Esophagus muscularis mucosa (tissue), 4 donors: Measurements from ENCODE around the gene PDE8B. TPM values are rescaled to one million over a fixed set of nuclear protein-coding genes. Genes with fewer than 3 reads are reported as not detected.

ENCODE experiments used
- DNase-seq: peaks from one replicate; pipeline ENCODE4 v3.0.0-alpha.2; 2017; ENCODE audit errors: extremely low spot score
- H3K27ac ChIP-seq, 4 donors: fragments of 200-600 bp; sonication (generic); replicated peaks in 1 of 4; 1 replicate in 3 of 4; 2 replicates in 1 of 4; pipeline ENCODE4 v1.5.1; 2016 to 2019; ENCODE audit warnings: mild to moderate bottlenecking in 1 of 4
- H3K27me3 ChIP-seq, 4 donors: fragments of 200-600 bp; sonication (generic); one replicate each; pipeline versions ENCODE4 v1.5.1 to v1.6.0; 2016 to 2019
- H3K36me3 ChIP-seq, 4 donors: fragments of 200-600 bp; sonication (generic); one replicate each; pipeline ENCODE4 v1.5.1; 2016 to 2019
- H3K4me1 ChIP-seq, 4 donors: fragments of 200-600 bp; sonication (generic); one replicate each; pipeline ENCODE4 v1.5.1; 2016 to 2019
- H3K4me3 ChIP-seq, 4 donors: fragments of 200-600 bp; sonication (generic); 1 replicate in 2 of 4; 2 replicates in 2 of 4; pipeline ENCODE4 v1.5.1; 2016 to 2019; ENCODE audit warnings: mild to moderate bottlenecking in 4 of 4, moderate library complexity in 1 of 4
- H3K9me3 ChIP-seq, 4 donors: fragments of 200-600 bp; sonication (generic); 1 replicate in 3 of 4; 2 replicates in 1 of 4; pipeline ENCODE4 v1.5.1; 2016 to 2019
- EP300 ChIP-seq: sonication (generic); formaldehyde crosslinking; IDR thresholded peaks from one replicate; pipeline ENCODE4 v1.6.1; 2017; ENCODE audit warnings: antibody characterized with exemption
- POLR2A ChIP-seq: fragments of 450-650 bp; IDR thresholded peaks from one replicate; pipeline ENCODE4 v1.6.1; 2017; ENCODE audit warnings: antibody characterized with exemption, moderate library complexity, mild to moderate bottlenecking, low read depth
- POLR2AphosphoS5 ChIP-seq, 2 donors: sonication (generic); formaldehyde crosslinking; IDR thresholded peaks; one replicate each; pipeline ENCODE4 v1.6.1; 2017; ENCODE audit warnings: antibody characterized with exemption in 2 of 2
- WGBS: methylation state at CpG from one replicate; pipeline ENCODE4 v1.1.5; 2018; 5-methylcytosine and 5-hydroxymethylcytosine counted together
- intact Hi-C: fragments of 100-400 bp; cut with DNase I; formaldehyde crosslinking; loops from one replicate; pipeline ENCODE4 v1.15.1; 2023
- total RNA-seq, 4 donors: library from RNA; depleted of rRNA; stranded (reverse); fragments of >200 nt; gene quantifications; one replicate each; pipeline versions ENCODE4 v1.1.0 to v1.2.1, GENCODE V29; 2016
- TF ChIP-seq, protein P1 (sequence below), 3 experiments: fragments of 200-600 bp in 2 of 3; fragments of 450-650 bp in 1 of 3; sonication (generic) in 2 of 3; IDR thresholded peaks; one replicate each; pipeline ENCODE4 v1.5.1; 2017 to 2019; ENCODE audit warnings: antibody characterized with exemption in 3 of 3, mild to moderate bottlenecking in 2 of 3, moderate library complexity in 1 of 3

Gene PDE8B
- total RNA-seq, 4 donors from 2014 or later, result 0.83 to 7.1 (median 1.5) TPM

DNA sequence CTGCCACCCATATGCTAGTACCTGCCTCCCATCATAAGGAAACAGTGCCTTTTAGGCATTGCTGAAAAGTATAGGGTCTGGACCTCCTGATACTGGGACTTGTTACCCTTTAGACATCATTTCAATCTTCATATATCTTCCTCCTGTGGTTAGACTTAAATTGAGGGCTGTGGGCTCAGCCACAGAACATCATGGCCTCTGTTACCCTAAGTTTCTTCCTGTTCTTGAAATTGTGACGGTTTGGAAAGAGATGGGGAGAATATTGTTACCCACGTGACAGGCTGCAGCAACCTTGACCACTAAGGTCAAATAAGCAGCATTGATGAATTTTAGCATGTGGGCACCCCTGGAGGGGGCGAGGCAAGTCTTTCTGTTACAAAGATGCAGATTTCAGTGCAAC, 87.7 kb downstream of the PDE8B start:
- H3K9me3 ChIP-seq, result no peaks in the 10 kb centered on the region
- H3K4me1 ChIP-seq, result peaks cover 0 to 8% (median 0%) of the 10 kb centered on the region in 4 donors
- 81% methylated on average over 3 of the region's 3 CpGs for WGBS
- H3K27me3 ChIP-seq, result no peaks in the 10 kb centered on the region
- H3K4me3 ChIP-seq, result no peak overlapping the region
- DNase-seq, result no peak
- intact Hi-C loops, result no loop called here
- H3K27ac ChIP-seq, result no peak overlapping the region
- H3K36me3 ChIP-seq, result no peaks in the 10 kb centered on the region
- TF ChIP-seq EP300 (no peak), POLR2A (no peak), POLR2AphosphoS5 (IDR thresholded peaks at IDR 0.05) (no peak)
- TF ChIP-seq, protein P1, sequence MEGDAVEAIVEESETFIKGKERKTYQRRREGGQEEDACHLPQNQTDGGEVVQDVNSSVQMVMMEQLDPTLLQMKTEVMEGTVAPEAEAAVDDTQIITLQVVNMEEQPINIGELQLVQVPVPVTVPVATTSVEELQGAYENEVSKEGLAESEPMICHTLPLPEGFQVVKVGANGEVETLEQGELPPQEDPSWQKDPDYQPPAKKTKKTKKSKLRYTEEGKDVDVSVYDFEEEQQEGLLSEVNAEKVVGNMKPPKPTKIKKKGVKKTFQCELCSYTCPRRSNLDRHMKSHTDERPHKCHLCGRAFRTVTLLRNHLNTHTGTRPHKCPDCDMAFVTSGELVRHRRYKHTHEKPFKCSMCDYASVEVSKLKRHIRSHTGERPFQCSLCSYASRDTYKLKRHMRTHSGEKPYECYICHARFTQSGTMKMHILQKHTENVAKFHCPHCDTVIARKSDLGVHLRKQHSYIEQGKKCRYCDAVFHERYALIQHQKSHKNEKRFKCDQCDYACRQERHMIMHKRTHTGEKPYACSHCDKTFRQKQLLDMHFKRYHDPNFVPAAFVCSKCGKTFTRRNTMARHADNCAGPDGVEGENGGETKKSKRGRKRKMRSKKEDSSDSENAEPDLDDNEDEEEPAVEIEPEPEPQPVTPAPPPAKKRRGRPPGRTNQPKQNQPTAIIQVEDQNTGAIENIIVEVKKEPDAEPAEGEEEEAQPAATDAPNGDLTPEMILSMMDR (IDR thresholded peaks at IDR 0.05), result no peak

DNA sequence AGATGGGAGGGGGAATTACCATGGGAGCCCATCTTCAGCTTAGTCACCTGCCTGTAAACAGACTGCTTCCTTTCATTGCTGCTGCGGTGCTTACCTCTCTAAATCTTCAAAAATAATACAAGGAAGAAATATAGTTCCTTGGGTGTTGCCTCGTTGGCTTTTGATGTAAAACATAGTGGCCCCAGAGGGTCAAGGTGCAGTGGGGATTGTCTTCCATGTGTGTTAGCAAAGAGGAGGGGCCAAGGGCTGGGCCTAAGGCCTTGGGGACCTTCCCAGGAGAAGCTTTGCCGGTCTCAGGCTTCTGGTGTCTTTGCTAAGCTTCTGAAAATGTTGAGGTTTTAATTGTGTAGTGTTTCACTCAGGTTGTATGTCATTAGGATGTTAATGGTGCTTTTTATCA, 90.0 kb downstream of the PDE8B start:
- TF ChIP-seq POLR2AphosphoS5 (IDR thresholded peaks at IDR 0.05) (no peak), POLR2A (no peak), EP300 (no peak)
- TF ChIP-seq, protein P1 (IDR thresholded peaks at IDR 0.05), result no peak
- no peak for DNase-seq
- Histone ChIP-seq H3K9me3 (no peaks in the 10 kb centered on the region), H3K4me3 (no peak overlapping the region), H3K27me3 (no peaks in the 10 kb centered on the region), H3K36me3 (no peaks in the 10 kb centered on the region), H3K4me1 (peaks cover under 1 to 11% (median 3%) of the 10 kb centered on the region in 4 donors), H3K27ac (no peak overlapping the region)
- intact Hi-C loops, result no loop called here
- 91% methylated on average over 3 of the region's 3 CpGs for WGBS

DNA sequence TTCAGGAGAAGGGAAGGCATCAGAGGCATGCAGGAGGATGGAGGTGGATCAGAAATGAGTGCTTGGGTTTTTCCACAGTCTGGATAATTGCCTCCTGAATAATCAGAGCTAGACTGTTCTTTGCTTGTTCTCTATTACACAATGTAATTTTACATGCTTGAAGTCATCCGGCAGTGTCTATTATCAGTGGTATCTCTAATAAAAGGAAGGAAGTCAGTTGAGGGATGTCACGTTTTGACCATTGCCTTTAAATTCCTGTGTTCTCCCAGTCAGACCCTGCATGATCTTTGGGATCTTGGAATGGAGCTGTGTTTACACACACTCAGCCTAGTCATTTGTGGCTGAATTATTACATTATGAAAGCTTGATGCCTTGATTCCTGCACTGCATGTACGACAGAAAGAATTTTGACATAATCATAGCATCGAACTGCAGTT, 91.0 kb downstream of the PDE8B start:
- no peak for TF ChIP-seq EP300
- TF ChIP-seq POLR2AphosphoS5 (IDR thresholded peaks at IDR 0.05), result no peak
- TF ChIP-seq, protein P1 (IDR thresholded peaks at IDR 0.05), result no peak
- no peak for TF ChIP-seq POLR2A
- 45% methylated on average over 4 of the region's 4 CpGs for WGBS

DNA sequence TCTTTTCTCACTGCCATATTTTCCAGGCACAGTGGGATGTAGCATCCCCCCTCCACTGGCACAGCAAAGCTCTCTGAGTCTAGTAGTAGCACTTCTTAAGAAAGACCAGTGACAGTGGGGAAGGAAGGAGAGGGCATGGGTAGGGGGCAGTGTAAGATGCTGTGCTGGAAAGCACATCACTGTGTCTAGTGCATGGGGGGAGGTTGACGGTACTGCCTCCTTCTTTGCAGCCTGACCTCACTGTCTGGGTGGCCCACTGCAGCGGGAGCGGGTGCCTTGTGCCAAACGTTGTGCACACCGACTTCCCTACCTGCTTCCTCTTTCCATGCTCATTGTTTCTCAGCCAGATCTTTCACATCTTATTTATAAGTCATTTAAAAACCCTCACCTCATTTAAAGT, 91.8 kb downstream of the PDE8B start:
- 71% methylated on average over 5 of the region's 5 CpGs for WGBS
- Histone ChIP-seq H3K27ac (no peak overlapping the region), H3K4me3 (no peak overlapping the region), H3K36me3 (no peaks in the 10 kb centered on the region), H3K9me3 (no peaks in the 10 kb centered on the region), H3K27me3 (no peaks in the 10 kb centered on the region), H3K4me1 (peaks cover 2 to 21% (median 20%) of the 10 kb centered on the region in 4 donors)
- no peak for DNase-seq
- intact Hi-C loops, result no loop called here
- TF ChIP-seq POLR2A (no peak), POLR2AphosphoS5 (IDR thresholded peaks at IDR 0.05) (no peak), EP300 (no peak)
- TF ChIP-seq, protein P1 (IDR thresholded peaks at IDR 0.05), result no peak

More for the DNA sequence above, 91.0 kb downstream of the PDE8B start:
- intact Hi-C loops, result no loop called here
- Histone ChIP-seq H3K4me3 (no peak overlapping the region), H3K4me1 (peaks cover 2 to 20% (median 13%) of the 10 kb centered on the region in 4 donors), H3K27ac (no peak overlapping the region), H3K9me3 (no peaks in the 10 kb centered on the region), H3K36me3 (no peaks in the 10 kb centered on the region), H3K27me3 (no peaks in the 10 kb centered on the region)
- DNase-seq, result no peak

DNA sequence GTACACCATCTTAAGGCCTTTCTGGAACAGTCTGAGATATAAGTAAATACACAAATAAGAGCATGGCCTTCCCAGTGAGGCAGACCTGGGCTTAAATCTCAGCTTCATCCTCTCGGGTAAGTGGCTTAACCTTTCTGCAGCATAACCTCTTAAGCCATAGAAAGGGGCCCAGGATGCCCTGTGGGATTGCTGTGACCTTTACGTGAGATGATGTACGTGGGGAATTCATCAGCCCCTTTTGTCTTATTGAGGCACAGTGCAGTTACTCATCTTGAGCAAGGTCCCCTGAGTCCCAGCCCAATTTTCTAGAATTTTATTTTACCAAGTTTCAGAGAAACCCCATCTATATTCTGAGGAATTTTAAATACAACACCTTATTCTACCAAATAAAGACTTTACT, 92.2 kb downstream of the PDE8B start:
- DNase-seq, result no peak
- Histone ChIP-seq H3K27me3 (no peaks in the 10 kb centered on the region), H3K4me1 (peaks cover 2 to 21% (median 20%) of the 10 kb centered on the region in 4 donors), H3K27ac (no peak overlapping the region), H3K9me3 (no peaks in the 10 kb centered on the region), H3K36me3 (no peaks in the 10 kb centered on the region), H3K4me3 (no peak overlapping the region)
- intact Hi-C loops, result no loop called here
- TF ChIP-seq EP300 (no peak), POLR2A (no peak), POLR2AphosphoS5 (IDR thresholded peaks at IDR 0.05) (no peak)
- TF ChIP-seq, protein P1 (IDR thresholded peaks at IDR 0.05), result no peak
- WGBS, result 86% methylated on average over 3 of the region's 3 CpGs
